Smooth muscle cell (in vitro differentiated cells): ENCODE data around the gene ERMN. TPM values are rescaled to one million over a fixed set of nuclear protein-coding genes. Genes with fewer than 3 reads are reported as not detected.

Experiments
- DNase-seq: peaks from one replicate; lab custom pipeline; 2025; ENCODE audit not compliant: unreplicated experiment; lab: John Stamatoyannopoulos, UW
- H2AFZ ChIP-seq: fragments of 200-600 bp; sonication (generic); 2 replicates; pipeline ENCODE4 v1.6.0; 2016; ENCODE audit warnings: antibody characterized with exemption, low read depth, mild to moderate bottlenecking
- H3F3A ChIP-seq: fragments of 200-600 bp; sonication (generic); 2 replicates; pipeline ENCODE4 v1.6.0; 2017; ENCODE audit warnings: antibody characterized with exemption, low read depth
- H3K27ac ChIP-seq: fragments of 200-600 bp; sonication (generic); 2 replicates; pipeline ENCODE4 v1.5.1; 2016; ENCODE audit warnings: low read depth, mild to moderate bottlenecking
- H3K27me3 ChIP-seq: fragments of 200-600 bp; sonication (generic); 2 replicates; pipeline ENCODE4 v1.6.1; 2016; ENCODE audit warnings: low read depth, mild to moderate bottlenecking
- H3K36me3 ChIP-seq: fragments of 200-600 bp; sonication (generic); 2 replicates; pipeline ENCODE4 v1.5.1; 2016; ENCODE audit warnings: low read depth
- H3K4me1 ChIP-seq: fragments of 200-600 bp; sonication (generic); 2 replicates; pipeline ENCODE4 v1.5.1; 2016; ENCODE audit warnings: low read depth
- H3K4me2 ChIP-seq: fragments of 200-600 bp; sonication (generic); 2 replicates; pipeline ENCODE4 v1.6.0; 2016; ENCODE audit warnings: mild to moderate bottlenecking
- H3K4me3 ChIP-seq: fragments of 200-600 bp; sonication (generic); 2 replicates; pipeline ENCODE4 v1.5.1; 2016; ENCODE audit warnings: mild to moderate bottlenecking
- H3K79me2 ChIP-seq: fragments of 200-600 bp; sonication (generic); 2 replicates; pipeline ENCODE4 v1.6.0; 2016; ENCODE audit warnings: low read depth, mild to moderate bottlenecking
- H3K9ac ChIP-seq: fragments of 200-600 bp; sonication (generic); 2 replicates; pipeline ENCODE4 v1.6.0; 2016; ENCODE audit warnings: low read depth
- H3K9me3 ChIP-seq: fragments of 200-600 bp; sonication (generic); replicated peaks from 2 replicates; pipeline ENCODE4 v1.5.1; 2016; ENCODE audit warnings: low read depth
- H4K20me1 ChIP-seq: fragments of 200-600 bp; sonication (generic); 2 replicates; pipeline ENCODE4 v1.6.0; 2016; ENCODE audit warnings: low read depth
- WGBS: methylation state at CpG from one replicate; pipeline ENCODE4 v1.1.7; 2016; ENCODE audit warnings: low lambda C conversion rate; 5-methylcytosine and 5-hydroxymethylcytosine counted together
- polyA plus RNA-seq: library from polyadenylated mRNA; unstranded; fragments of >200 nt; fragmentation: Nextera tagmentation; extraction: Ambion mirVana; gene quantifications from 2 replicates; pipeline ENCODE4 v1.2.1, GENCODE V29; 2016
- total RNA-seq: library from RNA; depleted of rRNA; stranded (reverse); fragments of >200 nt; gene quantifications from 2 replicates; pipeline ENCODE4 v1.2.3, GENCODE V29; 2014
- TF ChIP-seq, protein P1 (sequence below): fragments of 200-600 bp; sonication (generic); IDR thresholded peaks from 2 replicates; pipeline ENCODE4 v1.5.1; 2017; ENCODE audit warnings: borderline replicate concordance, mild to moderate bottlenecking, antibody characterized with exemption; ENCODE audit not compliant: insufficient read depth, poor library complexity, severe bottlenecking

Gene ERMN
- total and polyA plus RNA-seq, 2 experiments from 2014 or later = not detected

GRCh38 chr2:157307021-157307420, 18.6 kb downstream of the ERMN start:
- Histone ChIP-seq H3K27ac (no peak overlapping the region), H3K36me3 (no peaks in the 10 kb centered on the region), H3K4me2 (no peak overlapping the region), H3K27me3 (no peaks in the 10 kb centered on the region), H3K9ac (no peak overlapping the region), H2AFZ (no peak overlapping the region), H3K4me3 (no peak overlapping the region), H3K4me1 (peaks cover 12% of the 10 kb centered on the region), H3F3A (no peaks in the 10 kb centered on the region), H3K9me3 (no peaks in the 10 kb centered on the region), H3K79me2 (no peaks in the 10 kb centered on the region), H4K20me1 (no peaks in the 10 kb centered on the region)
- WGBS = 54% methylated on average over 1 of the region's 1 CpG
- TF ChIP-seq, protein P1, sequence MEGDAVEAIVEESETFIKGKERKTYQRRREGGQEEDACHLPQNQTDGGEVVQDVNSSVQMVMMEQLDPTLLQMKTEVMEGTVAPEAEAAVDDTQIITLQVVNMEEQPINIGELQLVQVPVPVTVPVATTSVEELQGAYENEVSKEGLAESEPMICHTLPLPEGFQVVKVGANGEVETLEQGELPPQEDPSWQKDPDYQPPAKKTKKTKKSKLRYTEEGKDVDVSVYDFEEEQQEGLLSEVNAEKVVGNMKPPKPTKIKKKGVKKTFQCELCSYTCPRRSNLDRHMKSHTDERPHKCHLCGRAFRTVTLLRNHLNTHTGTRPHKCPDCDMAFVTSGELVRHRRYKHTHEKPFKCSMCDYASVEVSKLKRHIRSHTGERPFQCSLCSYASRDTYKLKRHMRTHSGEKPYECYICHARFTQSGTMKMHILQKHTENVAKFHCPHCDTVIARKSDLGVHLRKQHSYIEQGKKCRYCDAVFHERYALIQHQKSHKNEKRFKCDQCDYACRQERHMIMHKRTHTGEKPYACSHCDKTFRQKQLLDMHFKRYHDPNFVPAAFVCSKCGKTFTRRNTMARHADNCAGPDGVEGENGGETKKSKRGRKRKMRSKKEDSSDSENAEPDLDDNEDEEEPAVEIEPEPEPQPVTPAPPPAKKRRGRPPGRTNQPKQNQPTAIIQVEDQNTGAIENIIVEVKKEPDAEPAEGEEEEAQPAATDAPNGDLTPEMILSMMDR = no peak
- DNase-seq = no peak

- Histone ChIP-seq H2AFZ (no peak overlapping the region), H3F3A (no peaks in the 10 kb centered on the region), H3K79me2 (no peaks in the 10 kb centered on the region), H3K4me1 (peaks cover 12% of the 10 kb centered on the region), H3K9me3 (no peaks in the 10 kb centered on the region), H3K4me2 (no peak overlapping the region), H3K27ac (peak overlapping the region; percentile 5), H3K9ac (no peak overlapping the region), H3K36me3 (no peaks in the 10 kb centered on the region), H4K20me1 (no peaks in the 10 kb centered on the region), H3K27me3 (no peaks in the 10 kb centered on the region), H3K4me3 (no peak overlapping the region)
- TF ChIP-seq, protein P1 = no peak
- DNase-seq = no peak
- WGBS = 87% methylated on average over 4 of the region's 4 CpGs
Observed at GRCh38 chr2:157305723-157306110, 19.9 kb downstream of the ERMN start.

DNA sequence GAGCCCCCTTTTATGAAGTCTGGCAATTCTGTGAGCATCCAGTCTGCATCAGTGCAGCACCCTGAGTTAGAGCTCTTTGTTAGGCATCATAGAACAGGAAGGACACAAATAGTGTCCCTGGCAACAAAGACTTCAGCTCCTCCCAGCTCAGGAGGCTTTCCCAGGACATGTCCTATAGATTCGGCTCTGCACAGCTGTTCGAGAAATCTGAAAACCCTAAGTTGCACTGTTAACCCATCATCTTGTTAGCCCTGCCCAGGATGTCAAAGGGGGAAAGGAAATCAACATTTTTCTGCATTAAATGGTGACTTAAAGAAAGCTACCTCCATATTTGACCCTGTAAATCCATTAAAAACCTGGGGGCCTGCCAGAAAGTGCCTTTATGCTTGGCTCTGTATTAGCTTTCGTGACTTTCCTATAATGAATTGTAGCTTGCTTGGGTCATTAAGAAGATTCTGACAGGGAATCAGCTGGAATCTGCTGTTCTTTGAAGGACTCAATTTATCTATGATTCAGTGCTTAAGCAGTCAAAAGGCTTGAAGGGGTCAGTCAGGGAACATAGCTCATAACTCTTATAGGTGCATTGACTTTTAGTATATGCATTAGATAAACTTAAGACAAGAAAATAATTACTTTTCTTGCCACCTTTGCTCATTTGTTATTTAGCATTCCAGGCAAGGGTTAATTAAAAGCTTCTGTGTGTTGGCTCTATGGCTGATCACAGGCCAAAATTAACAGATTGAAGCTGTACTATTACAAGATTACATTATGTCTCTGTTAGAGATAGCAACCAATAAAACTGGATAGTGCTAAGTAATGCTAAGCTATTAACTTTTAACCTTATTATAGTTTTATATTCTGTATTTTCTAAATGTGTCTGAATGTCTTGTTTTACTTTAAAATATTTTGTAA, 20.6 kb downstream of the ERMN start:
- H4K20me1 ChIP-seq = no peaks in the 10 kb centered on the region
- H3K4me3 ChIP-seq = no peak overlapping the region
- H3K27ac ChIP-seq = peak overlapping the region; percentile 5
- no peak overlapping the region for H3K4me2 ChIP-seq
- H3F3A ChIP-seq = no peaks in the 10 kb centered on the region
- no peak for DNase-seq
- no peaks in the 10 kb centered on the region for H3K36me3 ChIP-seq
- H3K4me1 ChIP-seq = peaks cover 12% of the 10 kb centered on the region
- no peaks in the 10 kb centered on the region for H3K79me2 ChIP-seq
- TF ChIP-seq, protein P1 = no peak
- no peaks in the 10 kb centered on the region for H3K27me3 ChIP-seq
- H3K9ac ChIP-seq = no peak overlapping the region
- WGBS = 30% methylated on average over 3 of the region's 3 CpGs
- H3K9me3 ChIP-seq = no peaks in the 10 kb centered on the region
- H2AFZ ChIP-seq = no peak overlapping the region
